Skeletal muscle tissue (tissue), 4 donors: ENCODE data around the gene PIAS1. TPM values are rescaled to one million over a fixed set of nuclear protein-coding genes. Genes with fewer than 3 reads are reported as not detected.

ENCODE experiments used
- H3K27ac ChIP-seq: one replicate; pipeline ENCODE4 v1.7.0; 2013; ENCODE audit warnings: mild to moderate bottlenecking, low read depth, low read length, inconsistent platforms
- H3K27me3 ChIP-seq, 3 donors: one replicate each; pipeline ENCODE4 v1.7.0; 2013; ENCODE audit warnings: low read length in 3 of 3; ENCODE audit not compliant: control insufficient read depth in 3 of 3, insufficient read depth in 3 of 3
- H3K36me3 ChIP-seq, 3 donors: one replicate each; pipeline ENCODE4 v1.7.0; 2013; ENCODE audit warnings: low read length in 3 of 3; ENCODE audit not compliant: control insufficient read depth in 3 of 3, insufficient read depth in 3 of 3
- H3K4me1 ChIP-seq, 3 donors: one replicate each; pipeline ENCODE4 v1.7.0; 2013; ENCODE audit warnings: low read length in 3 of 3, mild to moderate bottlenecking in 3 of 3; ENCODE audit not compliant: control insufficient read depth in 3 of 3, insufficient read depth in 3 of 3
- H3K4me3 ChIP-seq, 3 donors: one replicate each; pipeline ENCODE4 v1.7.0; 2013; ENCODE audit warnings: low read length in 3 of 3
- H3K9ac ChIP-seq, 3 donors: one replicate each; pipeline ENCODE4 v1.7.0; 2013; ENCODE audit warnings: low read length in 3 of 3, mild to moderate bottlenecking in 3 of 3, moderate library complexity in 2 of 3, low read depth in 1 of 3
- H3K9me3 ChIP-seq, 3 donors: one replicate each; pipeline ENCODE4 v1.7.0; 2013; ENCODE audit warnings: low read length in 3 of 3; ENCODE audit not compliant: control insufficient read depth in 3 of 3
- total RNA-seq: library from RNA; depleted of rRNA; stranded (reverse); fragments of >200 nt; gene quantifications from one replicate; pipeline ENCODE4 v1.2.3, GENCODE V29; 2014
- donor health status: Osteomylitis.

The PIAS1 gene
- total RNA-seq, 1 donor from 2014 or later, result 15.7 TPM

GRCh38 chr15:68020685-68021084, 33.4 kb upstream of the PIAS1 start:
- Histone ChIP-seq H3K9ac (no peak overlapping the region), H3K27me3 (no peaks in the 10 kb centered on the region), H3K36me3 (no peaks in the 10 kb centered on the region), H3K27ac (no peak overlapping the region), H3K4me3 (no peak overlapping the region), H3K4me1 (peaks cover 4 to 6% (median 6%) of the 10 kb centered on the region in 3 donors), H3K9me3 (no peaks in the 10 kb centered on the region)

- no peak overlapping the region for H3K27ac ChIP-seq
- H3K4me1 ChIP-seq, result peaks cover 4 to 6% (median 6%) of the 10 kb centered on the region in 3 donors
- no peaks in the 10 kb centered on the region for H3K9me3 ChIP-seq
- H3K27me3 ChIP-seq, result no peaks in the 10 kb centered on the region
- H3K4me3 ChIP-seq, result no peak overlapping the region
- no peak overlapping the region for H3K9ac ChIP-seq
- no peaks in the 10 kb centered on the region for H3K36me3 ChIP-seq
Observed at GRCh38 chr15:68022061-68022460, 32.1 kb upstream of the PIAS1 start.

GRCh38 chr15:68023307-68024101, 30.6 kb upstream of the PIAS1 start:
- Histone ChIP-seq H3K27me3 (no peaks in the 10 kb centered on the region), H3K4me1 (peaks cover 4 to 6% (median 6%) of the 10 kb centered on the region in 3 donors), H3K27ac (no peak overlapping the region), H3K9me3 (no peaks in the 10 kb centered on the region), H3K36me3 (no peaks in the 10 kb centered on the region), H3K9ac (no peak overlapping the region), H3K4me3 (no peak overlapping the region)

GRCh38 chr15:68025835-68026424, 28.2 kb upstream of the PIAS1 start:
- Histone ChIP-seq H3K27ac (no peak overlapping the region), H3K9ac (no peak overlapping the region), H3K27me3 (no peaks in the 10 kb centered on the region), H3K4me3 (no peak overlapping the region), H3K36me3 (no peaks in the 10 kb centered on the region), H3K9me3 (no peaks in the 10 kb centered on the region), H3K4me1 (peaks cover 4 to 6% (median 6%) of the 10 kb centered on the region in 3 donors)

GRCh38 chr15:68027388-68027787, 26.7 kb upstream of the PIAS1 start:
- no peak overlapping the region for H3K27ac ChIP-seq
- H3K9ac ChIP-seq, result no peak overlapping the region
- H3K9me3 ChIP-seq, result peaks cover 0 to 3% (median 0%) of the 10 kb centered on the region in 3 donors
- H3K36me3 ChIP-seq, result no peaks in the 10 kb centered on the region
- peaks cover 0 to 2% (median 2%) of the 10 kb centered on the region in 3 donors for H3K4me1 ChIP-seq
- H3K27me3 ChIP-seq, result no peaks in the 10 kb centered on the region
- no peak overlapping the region for H3K4me3 ChIP-seq

- no peak overlapping the region for H3K27ac ChIP-seq
- no peak overlapping the region for H3K4me3 ChIP-seq
- H3K9me3 ChIP-seq, result peaks cover 0 to 3% (median 0%) of the 10 kb centered on the region in 3 donors
- no peaks in the 10 kb centered on the region for H3K27me3 ChIP-seq
- H3K9ac ChIP-seq, result no peak overlapping the region
- no peaks in the 10 kb centered on the region for H3K36me3 ChIP-seq
- H3K4me1 ChIP-seq, result no peaks in the 10 kb centered on the region
Observed at GRCh38 chr15:68028137-68028887, 25.8 kb upstream of the PIAS1 start.

GRCh38 chr15:68028888-68029207, 25.3 kb upstream of the PIAS1 start:
- H3K9me3 ChIP-seq, result peaks cover 0 to 3% (median 0%) of the 10 kb centered on the region in 3 donors
- no peak overlapping the region for H3K4me3 ChIP-seq
- no peaks in the 10 kb centered on the region for H3K36me3 ChIP-seq
- H3K27ac ChIP-seq, result no peak overlapping the region
- no peaks in the 10 kb centered on the region for H3K4me1 ChIP-seq
- no peak overlapping the region for H3K9ac ChIP-seq
- no peaks in the 10 kb centered on the region for H3K27me3 ChIP-seq

- H3K9ac ChIP-seq, result no peak overlapping the region
- peaks cover 0 to 3% (median 0%) of the 10 kb centered on the region in 3 donors for H3K9me3 ChIP-seq
- no peaks in the 10 kb centered on the region for H3K4me1 ChIP-seq
- peaks cover 0 to 4% (median 0%) of the 10 kb centered on the region in 3 donors for H3K27me3 ChIP-seq
- H3K36me3 ChIP-seq, result no peaks in the 10 kb centered on the region
- no peak overlapping the region for H3K4me3 ChIP-seq
- H3K27ac ChIP-seq, result no peak overlapping the region
Observed at GRCh38 chr15:68029959-68030358, 24.2 kb upstream of the PIAS1 start.

- H3K36me3 ChIP-seq, result no peaks in the 10 kb centered on the region
Observed at GRCh38 chr15:68031404-68031803, 22.7 kb upstream of the PIAS1 start.

GRCh38 chr15:68032672-68033071, 21.4 kb upstream of the PIAS1 start:
- peaks cover 0 to 4% (median 0%) of the 10 kb centered on the region in 3 donors for H3K27me3 ChIP-seq
- H3K27ac ChIP-seq, result no peak overlapping the region
- no peak overlapping the region for H3K9ac ChIP-seq
- no peaks in the 10 kb centered on the region for H3K36me3 ChIP-seq
- peaks cover 0 to 3% (median 0%) of the 10 kb centered on the region in 3 donors for H3K9me3 ChIP-seq
- no peaks in the 10 kb centered on the region for H3K4me1 ChIP-seq
- no peak overlapping the region for H3K4me3 ChIP-seq

More at GRCh38 chr15:68031404-68031803, 22.7 kb upstream of the PIAS1 start:
- H3K27me3 ChIP-seq, result peaks cover 0 to 4% (median 0%) of the 10 kb centered on the region in 3 donors
- H3K4me1 ChIP-seq, result no peaks in the 10 kb centered on the region
- H3K4me3 ChIP-seq, result no peak overlapping the region
- H3K27ac ChIP-seq, result no peak overlapping the region
- no peak overlapping the region for H3K9ac ChIP-seq
- peaks cover 0 to 3% (median 0%) of the 10 kb centered on the region in 3 donors for H3K9me3 ChIP-seq
